HG03342 (cell line): Measurements from ENCODE around the gene GLO1.

ENCODE experiments used
- ATAC-seq: cut with Tn5 transposase; IDR thresholded peaks from one replicate; pipeline ENCODE4 v1.9.1; 2021; ENCODE audit warnings: mild to moderate bottlenecking, moderate library complexity; ENCODE audit not compliant: unreplicated experiment

GLO1 gene

GRCh38 chr6:38673397-38674165, 29.4 kb downstream of the GLO1 start:
- no peak for ATAC-seq

- peak; percentile 88 for ATAC-seq
Observed at GRCh38 chr6:38671885-38672467, 31.0 kb downstream of the GLO1 start.

GRCh38 chr6:38658418-38659167, 44.4 kb downstream of the GLO1 start:
- no peak for ATAC-seq

- no peak for ATAC-seq
Observed at GRCh38 chr6:38656896-38657295, 46.0 kb downstream of the GLO1 start.

GRCh38 chr6:38654263-38654662, 48.7 kb downstream of the GLO1 start:
- no peak for ATAC-seq

- no peak for ATAC-seq
Observed at GRCh38 chr6:38651121-38651784, 51.7 kb downstream of the GLO1 start.

GRCh38 chr6:38650207-38650752, 52.7 kb downstream of the GLO1 start:
- no peak for ATAC-seq

GRCh38 chr6:38649744-38650143, 53.2 kb downstream of the GLO1 start:
- no peak for ATAC-seq

GRCh38 chr6:38648629-38649028, 54.3 kb downstream of the GLO1 start:
- no peak for ATAC-seq

GRCh38 chr6:38646166-38646878, 56.6 kb downstream of the GLO1 start:
- ATAC-seq: no peak

GRCh38 chr6:38644951-38645350, 58.0 kb downstream of the GLO1 start:
- ATAC-seq: no peak

GRCh38 chr6:38640216-38640909, 62.6 kb downstream of the GLO1 start:
- no peak for ATAC-seq

GRCh38 chr6:38639498-38640215, 63.3 kb downstream of the GLO1 start, which contains the start of gene BTBD9:
BTBD9 (minus strand) TSS chr6:38639929.
- ATAC-seq: peak; percentile 72

GRCh38 chr6:38638941-38639497, 63.9 kb downstream of the GLO1 start:
- ATAC-seq: peak; percentile 32

- ATAC-seq: no peak
Observed at GRCh38 chr6:38637756-38638155, 65.2 kb downstream of the GLO1 start.

- ATAC-seq: no peak
Observed at GRCh38 chr6:38636027-38636426, 66.9 kb downstream of the GLO1 start.

- no peak for ATAC-seq
Observed at GRCh38 chr6:38634518-38634917, 68.4 kb downstream of the GLO1 start.

GRCh38 chr6:38632490-38632889, 70.5 kb downstream of the GLO1 start:
- ATAC-seq: no peak
